ENCODE data around the gene RNF31. TPM values are rescaled to one million over a fixed set of nuclear protein-coding genes. Genes with fewer than 3 reads are reported as not detected.
A peak's percentile ranks its signal among the peaks of the same experiment; 100 is the strongest.

Gene RNF31
- polyA plus RNA-seq, 1 of the 3 experiments (the other 2 are of a cell fraction): 19.2 TPM

- H3K27ac ChIP-seq (ENCODE audit: low read depth in 2 of 2, low read length in 1 of 2): peak overlapping the region in 1 of 2 experiments; percentile 90; a peak in 2 of 4 replicates
- H3K27me3 ChIP-seq (ENCODE audit: insufficient read depth): no peaks in the 10 kb centered on the region
- POLR2A ChIA-PET: interaction anchor here (0.6 to 3.1 kb wide), 5 partner anchors 9 to 25 kb away, joined by 4 to 21 read pairs (median 4); partner anchors contain the start of genes IPO4, IRF9, PSME2 and RNF31
- peaks cover 3% of the 10 kb centered on the region for H3F3A ChIP-seq (replicated peaks; ENCODE audit: insufficient read depth)
- CTCF ChIA-PET: interaction anchor here (0.8 to 2.7 kb wide), 4 partner anchors 11 to 114 kb away, joined by 3 to 23 read pairs (median 7); partner anchors contain the start of gene IRF9
- TF ChIP-seq JUND (IDR thresholded peaks at IDR 0.05): no peak
- TF ChIP-seq, protein P1, sequence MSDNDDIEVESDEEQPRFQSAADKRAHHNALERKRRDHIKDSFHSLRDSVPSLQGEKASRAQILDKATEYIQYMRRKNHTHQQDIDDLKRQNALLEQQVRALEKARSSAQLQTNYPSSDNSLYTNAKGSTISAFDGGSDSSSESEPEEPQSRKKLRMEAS (IDR thresholded peaks at IDR 0.05; ENCODE audit: low read depth): 0 out of 2 replicates have a peak, but pooled peaks have one; percentile 23
- peak overlapping the region; percentile 46 to 54; a peak in 3 of 4 replicates for H3K4me3 ChIP-seq (ENCODE audit: low read depth in 2 of 2, low read length in 1 of 2)
- no peak overlapping the region for H3K9ac ChIP-seq
- peak overlapping the region; percentile 53 for H3K4me2 ChIP-seq
- DNase-seq: peak; percentile 79
- no peaks in the 10 kb centered on the region for H3K9me3 ChIP-seq
- peaks cover 0 to 17% of the 10 kb centered on the region in 2 experiments; a peak in 1 of 4 replicates for H3K4me1 ChIP-seq (ENCODE audit: control insufficient read depth in 1 of 2, insufficient read depth in 2 of 2, low read depth in 1 of 2, low read length in 1 of 2)
- no peak overlapping the region for H2AFZ ChIP-seq (ENCODE audit: low read depth)
- peaks cover 0 to 10% of the 10 kb centered on the region in 2 experiments for H3K36me3 ChIP-seq (replicated peaks in 1 of 2; ENCODE audit: control insufficient read depth in 1 of 2, insufficient read depth in 2 of 2, low read length in 1 of 2)
- 39% methylated on average over 21 of the region's 30 CpGs for WGBS (ENCODE audit: low lambda C conversion rate)
- H3K79me2 ChIP-seq (ENCODE audit: insufficient read depth): no peaks in the 10 kb centered on the region
- no peaks in the 10 kb centered on the region for H4K20me1 ChIP-seq (ENCODE audit: insufficient read depth)
- H3K9me2 ChIP-seq: no peaks in the 10 kb centered on the region
Measured at GRCh38 chr14:24172261-24172860, 25.1 kb downstream of the RNF31 start.

DNA sequence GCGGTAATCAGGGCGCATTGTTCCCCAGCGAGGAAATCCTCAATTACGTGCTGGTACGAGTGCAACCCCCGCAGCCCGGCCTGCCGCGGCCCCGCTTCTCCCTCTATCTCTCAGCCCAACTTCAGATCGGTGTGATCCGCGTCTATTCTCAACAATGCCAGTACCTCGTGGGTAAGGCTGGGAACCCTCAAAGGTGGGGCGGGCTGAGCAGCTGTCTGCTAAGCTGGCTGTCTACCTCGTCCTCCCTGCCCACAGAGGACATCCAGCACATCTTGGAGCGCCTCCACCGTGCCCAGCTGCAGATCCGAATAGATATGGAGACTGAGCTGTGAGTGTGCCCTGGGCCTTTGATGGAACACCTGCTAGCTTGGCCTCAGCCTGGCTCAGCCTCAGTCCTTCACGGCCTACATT lies 25.6 kb downstream of the RNF31 start:
- CTCF ChIA-PET: interaction anchor here (0.8 to 2.7 kb wide), 4 partner anchors 12 to 114 kb away, joined by 3 to 23 read pairs (median 7); partner anchors contain the start of gene IRF9
- H3K79me2 ChIP-seq (ENCODE audit: insufficient read depth): no peaks in the 10 kb centered on the region
- H2AFZ ChIP-seq (ENCODE audit: low read depth): no peak overlapping the region
- no peaks in the 10 kb centered on the region for H3K9me2 ChIP-seq
- no peaks in the 10 kb centered on the region for H4K20me1 ChIP-seq (ENCODE audit: insufficient read depth)
- peak overlapping the region in 1 of 2 experiments; percentile 90; a peak in 2 of 4 replicates for H3K27ac ChIP-seq (ENCODE audit: low read depth in 2 of 2, low read length in 1 of 2)
- WGBS (ENCODE audit: low lambda C conversion rate): 63% methylated on average over 19 of the region's 20 CpGs
- TF ChIP-seq GATA2 (CRISPR knock-in tag; IDR thresholded peaks at IDR 0.05): peak; percentile 48; the same call in 1 of the 2 replicates
- TF ChIP-seq, protein P1 (IDR thresholded peaks at IDR 0.05; ENCODE audit: low read depth): no peak
- H3K4me2 ChIP-seq: peak overlapping the region; percentile 53
- peaks cover 3% of the 10 kb centered on the region for H3F3A ChIP-seq (replicated peaks; ENCODE audit: insufficient read depth)
- no peaks in the 10 kb centered on the region for H3K9me3 ChIP-seq
- no peaks in the 10 kb centered on the region for H3K27me3 ChIP-seq (ENCODE audit: insufficient read depth)
- H3K9ac ChIP-seq: no peak overlapping the region
- peaks cover 0 to 18% of the 10 kb centered on the region in 2 experiments; a peak in 1 of 4 replicates for H3K4me1 ChIP-seq (ENCODE audit: control insufficient read depth in 1 of 2, insufficient read depth in 2 of 2, low read depth in 1 of 2, low read length in 1 of 2)
- peaks cover 0 to 10% of the 10 kb centered on the region in 2 experiments for H3K36me3 ChIP-seq (replicated peaks in 1 of 2; ENCODE audit: control insufficient read depth in 1 of 2, insufficient read depth in 2 of 2, low read length in 1 of 2)
- POLR2A ChIA-PET: interaction anchor here (1.4 to 3.1 kb wide), 4 partner anchors 9 to 26 kb away, joined by 4 to 21 read pairs (median 8); partner anchors contain the start of genes IPO4, IRF9, PSME2 and RNF31
- DNase-seq: peak; percentile 42
- H3K4me3 ChIP-seq (ENCODE audit: low read depth in 2 of 2, low read length in 1 of 2): peak overlapping the region in 1 of 2 experiments; percentile 54; a peak in 3 of 4 replicates

GRCh38 chr14:24176599-24176998 lies 29.3 kb downstream of the RNF31 start:
- H3K27me3 ChIP-seq (ENCODE audit: insufficient read depth): no peaks in the 10 kb centered on the region
- ChIA-PET POLR2A (interaction anchor here (1.8 kb wide), 1 partner anchor 11 kb away, joined by 10 read pairs; the partner anchor contains the start of gene IPO4), CTCF (interaction anchor here (0.9 kb wide), 2 partner anchors 15 to 238 kb away, joined by 3 read pairs; partner anchors contain the start of gene IRF9)
- no peaks in the 10 kb centered on the region for H3K9me2 ChIP-seq
- H3K4me1 ChIP-seq (ENCODE audit: control insufficient read depth in 1 of 2, insufficient read depth in 2 of 2, low read depth in 1 of 2, low read length in 1 of 2): peaks cover 0 to 20% of the 10 kb centered on the region in 2 experiments; a peak in 2 of 4 replicates
- WGBS (ENCODE audit: low lambda C conversion rate): 100% methylated on average over 5 of the region's 5 CpGs
- H3K79me2 ChIP-seq (ENCODE audit: insufficient read depth): no peaks in the 10 kb centered on the region
- no peak overlapping the region for H2AFZ ChIP-seq (ENCODE audit: low read depth)
- H3K36me3 ChIP-seq (replicated peaks in 1 of 2; ENCODE audit: control insufficient read depth in 1 of 2, insufficient read depth in 2 of 2, low read length in 1 of 2): peaks cover 4 to 46% of the 10 kb centered on the region in 2 experiments
- no peaks in the 10 kb centered on the region for H3K9me3 ChIP-seq
- DNase-seq: no peak
- no peak overlapping the region; a peak in 1 of 4 replicates for H3K27ac ChIP-seq (ENCODE audit: low read depth in 2 of 2, low read length in 1 of 2)
- no peaks in the 10 kb centered on the region for H4K20me1 ChIP-seq (ENCODE audit: insufficient read depth)
- no peak overlapping the region for H3K4me2 ChIP-seq
- TF ChIP-seq POLR2AphosphoS5 (IDR thresholded peaks at IDR 0.05; ENCODE audit: low read depth, low read length): no peak
- TF ChIP-seq JUND (IDR thresholded peaks at IDR 0.05): no peak
- TF ChIP-seq, protein P1 (IDR thresholded peaks at IDR 0.05; ENCODE audit: low read depth): no peak
- no peak for TF ChIP-seq SMC3 (IDR thresholded peaks at IDR 0.05; ENCODE audit: low read depth, low read length)
- no peak for TF ChIP-seq FOXJ3 (CRISPR knock-in tag; IDR thresholded peaks at IDR 0.05)
- H3K9ac ChIP-seq: no peak overlapping the region
- H3K4me3 ChIP-seq (ENCODE audit: low read depth in 2 of 2, low read length in 1 of 2): no peak overlapping the region
- H3F3A ChIP-seq (replicated peaks; ENCODE audit: insufficient read depth): peaks cover 11% of the 10 kb centered on the region

All from SK-N-SH (cell line).